Body of pancreas (tissue), 4 donors: ENCODE data around the gene CLDN14. TPM values are rescaled to one million over a fixed set of nuclear protein-coding genes. Genes with fewer than 3 reads are reported as not detected.
A peak's percentile ranks its signal among the peaks of the same experiment; 100 is the strongest.

ENCODE experiments used
- ATAC-seq: fragments of 150-250 bp; one replicate; pipeline ENCODE4 v1.9.1; 2016
- DNase-seq, 4 donors: peaks; one replicate each; pipeline ENCODE4 v3.0.0-alpha.2; 2019
- H3K27ac ChIP-seq, 4 donors: fragments of 200-600 bp; sonication (generic); 1 replicate in 3 of 4; 2 replicates in 1 of 4; pipeline versions ENCODE4 v1.5.1 to v1.6.1; 2016 to 2019; ENCODE audit warnings: mild to moderate bottlenecking in 1 of 4, mixed read lengths in 1 of 4, moderate library complexity in 1 of 4
- H3K27me3 ChIP-seq, 2 donors: fragments of 200-600 bp; sonication (generic); one replicate each; pipeline ENCODE4 v1.6.0; 2016; ENCODE audit warnings: mild to moderate bottlenecking in 1 of 2
- H3K36me3 ChIP-seq, 2 donors: fragments of 200-600 bp; sonication (generic); replicated peaks in 1 of 2; 2 replicates each; pipeline ENCODE4 v1.5.1; 2016; ENCODE audit warnings: low read depth in 2 of 2; ENCODE audit not compliant: insufficient read depth in 1 of 2
- H3K4me1 ChIP-seq: fragments of 200-600 bp; sonication (generic); one replicate; pipeline ENCODE4 v1.6.0; 2016
- H3K4me3 ChIP-seq, 2 donors: fragments of 200-600 bp; sonication (generic); 1 replicate in 1 of 2; 2 replicates in 1 of 2; pipeline ENCODE4 v1.5.1; 2016 to 2019
- H3K9me3 ChIP-seq, 3 donors: fragments of 200-600 bp; sonication (generic); 1 replicate in 2 of 3; 2 replicates in 1 of 3; pipeline ENCODE4 v1.5.1; 2016
- POLR2A ChIP-seq, 3 donors: fragments of 450-650 bp; IDR thresholded peaks; one replicate each; pipeline ENCODE4 v1.6.1; 2016; ENCODE audit warnings: antibody characterized with exemption in 3 of 3, mild to moderate bottlenecking in 2 of 3
- WGBS, 2 donors: methylation state at CpG; one replicate each; pipeline ENCODE4 v1.1.5; 2017; 5-methylcytosine and 5-hydroxymethylcytosine counted together
- intact Hi-C: fragments of 100-400 bp; cut with DNase I; formaldehyde crosslinking; loops from one replicate; pipeline ENCODE4 v1.15.1; 2023
- total RNA-seq, 2 donors: library from RNA; depleted of rRNA; stranded (reverse); fragments of >200 nt; gene quantifications; one replicate each; pipeline ENCODE4 v1.1.0, GENCODE V29; 2016
- TF ChIP-seq, protein P1 (sequence below), 7 experiments: fragments of 450-650 bp in 4 of 7; fragments of 200-600 bp in 3 of 7; sonication (generic) in 3 of 7; IDR thresholded peaks; one replicate each; pipeline ENCODE4 v1.5.1; 2016 to 2019; ENCODE audit warnings: antibody characterized with exemption in 7 of 7

CLDN14 gene
- total RNA-seq, 2 donors from 2014 or later = 0.26 TPM; not detected in 1

DNA sequence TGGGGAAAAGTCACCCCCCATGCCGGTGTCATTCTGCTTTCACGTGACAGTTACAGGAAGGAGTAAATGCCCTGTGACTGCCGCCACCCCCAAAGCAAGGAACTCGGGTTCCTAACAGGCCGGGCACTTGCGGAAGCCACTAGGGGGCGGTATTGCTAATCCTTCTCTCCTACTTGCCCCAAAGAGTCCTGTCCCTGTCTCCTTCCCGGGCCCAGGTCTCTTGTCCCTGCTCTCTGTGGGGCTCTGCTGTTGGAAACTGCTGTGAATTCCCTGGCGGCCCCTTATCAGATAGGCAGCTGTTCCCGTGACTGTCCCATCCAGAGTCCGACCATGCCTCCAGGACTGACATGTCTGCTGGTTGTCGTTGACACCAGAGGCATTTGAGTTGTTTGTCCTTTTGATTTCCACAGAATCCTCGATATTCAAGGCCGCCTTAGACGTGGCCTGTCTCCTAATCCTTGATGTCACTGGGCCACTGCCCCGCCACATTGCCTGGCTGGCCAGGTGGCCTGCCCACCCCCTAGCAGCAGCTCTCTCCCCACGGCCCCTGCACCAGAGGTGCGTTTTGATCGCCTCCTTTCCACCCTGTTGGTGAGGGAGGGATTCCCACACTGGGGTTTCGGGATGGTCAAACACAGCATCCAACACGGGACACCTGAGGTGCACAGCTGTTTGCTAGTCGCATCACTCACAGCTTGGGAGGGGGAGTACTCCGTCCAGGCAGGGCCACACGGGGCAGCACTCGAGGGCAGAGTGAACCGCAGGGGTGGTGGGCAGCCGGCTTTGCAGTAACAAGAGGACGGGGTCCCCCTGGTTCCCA is 57.4 kb downstream of the CLDN14 start:
- WGBS, 2 donors = 43 to 48% methylated on average over 20 to 28 of the region's 28 CpGs
- Histone ChIP-seq H3K36me3 (no peaks in the 10 kb centered on the region), H3K27me3 (no peaks in the 10 kb centered on the region), H3K9me3 (no peaks in the 10 kb centered on the region), H3K27ac (no peak overlapping the region), H3K4me1 (peaks cover 15% of the 10 kb centered on the region), H3K4me3 (no peak overlapping the region)
- no peak for TF ChIP-seq POLR2A (IDR thresholded peaks at IDR 0.05)
- TF ChIP-seq, protein P1, sequence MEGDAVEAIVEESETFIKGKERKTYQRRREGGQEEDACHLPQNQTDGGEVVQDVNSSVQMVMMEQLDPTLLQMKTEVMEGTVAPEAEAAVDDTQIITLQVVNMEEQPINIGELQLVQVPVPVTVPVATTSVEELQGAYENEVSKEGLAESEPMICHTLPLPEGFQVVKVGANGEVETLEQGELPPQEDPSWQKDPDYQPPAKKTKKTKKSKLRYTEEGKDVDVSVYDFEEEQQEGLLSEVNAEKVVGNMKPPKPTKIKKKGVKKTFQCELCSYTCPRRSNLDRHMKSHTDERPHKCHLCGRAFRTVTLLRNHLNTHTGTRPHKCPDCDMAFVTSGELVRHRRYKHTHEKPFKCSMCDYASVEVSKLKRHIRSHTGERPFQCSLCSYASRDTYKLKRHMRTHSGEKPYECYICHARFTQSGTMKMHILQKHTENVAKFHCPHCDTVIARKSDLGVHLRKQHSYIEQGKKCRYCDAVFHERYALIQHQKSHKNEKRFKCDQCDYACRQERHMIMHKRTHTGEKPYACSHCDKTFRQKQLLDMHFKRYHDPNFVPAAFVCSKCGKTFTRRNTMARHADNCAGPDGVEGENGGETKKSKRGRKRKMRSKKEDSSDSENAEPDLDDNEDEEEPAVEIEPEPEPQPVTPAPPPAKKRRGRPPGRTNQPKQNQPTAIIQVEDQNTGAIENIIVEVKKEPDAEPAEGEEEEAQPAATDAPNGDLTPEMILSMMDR (IDR thresholded peaks at IDR 0.05) = peak; percentile 39 to 58 (median 48)
- ATAC-seq (peak; percentile 21), DNase-seq (peak; percentile 52 to 67 (median 60))
- intact Hi-C loops = loop anchor here (5.0 kb wide), 1 partner anchor 170 kb away; no protein-coding TSS in a partner anchor

GRCh38 chr21:36420571-36421339 is 59.2 kb downstream of the CLDN14 start:
- Histone ChIP-seq H3K27me3 (no peaks in the 10 kb centered on the region), H3K36me3 (no peaks in the 10 kb centered on the region), H3K4me1 (peaks cover 15% of the 10 kb centered on the region), H3K9me3 (no peaks in the 10 kb centered on the region), H3K4me3 (no peak overlapping the region), H3K27ac (no peak overlapping the region)
- 77 to 89% methylated on average over 12 to 18 of the region's 18 CpGs for WGBS, 2 donors
- ATAC-seq (no peak), DNase-seq (no peak)
- TF ChIP-seq, protein P1 (IDR thresholded peaks at IDR 0.05) = no peak
- no peak for TF ChIP-seq POLR2A (IDR thresholded peaks at IDR 0.05)
- intact Hi-C loops = loop anchor here (5.0 kb wide), 1 partner anchor 172 kb away; no protein-coding TSS in a partner anchor

- TF ChIP-seq POLR2A (IDR thresholded peaks at IDR 0.05) = no peak
- TF ChIP-seq, protein P1 (IDR thresholded peaks at IDR 0.05) = peak; percentile 53 to 91 (median 83)
- peak; percentile 83 to 90 (median 86) for DNase-seq
- Histone ChIP-seq H3K27ac (no peak overlapping the region), H3K27me3 (no peaks in the 10 kb centered on the region), H3K9me3 (no peaks in the 10 kb centered on the region), H3K4me3 (no peak overlapping the region), H3K4me1 (peaks cover 15% of the 10 kb centered on the region), H3K36me3 (no peaks in the 10 kb centered on the region)
- peak; percentile 94 for ATAC-seq
- 1 to 9% methylated on average over 8 of the region's 8 CpGs for WGBS, 2 donors
- intact Hi-C loops = loop anchor here (5.0 kb wide), 1 partner anchor 172 kb away; no protein-coding TSS in a partner anchor
Measured at GRCh38 chr21:36419996-36420395, 59.9 kb downstream of the CLDN14 start.

DNA sequence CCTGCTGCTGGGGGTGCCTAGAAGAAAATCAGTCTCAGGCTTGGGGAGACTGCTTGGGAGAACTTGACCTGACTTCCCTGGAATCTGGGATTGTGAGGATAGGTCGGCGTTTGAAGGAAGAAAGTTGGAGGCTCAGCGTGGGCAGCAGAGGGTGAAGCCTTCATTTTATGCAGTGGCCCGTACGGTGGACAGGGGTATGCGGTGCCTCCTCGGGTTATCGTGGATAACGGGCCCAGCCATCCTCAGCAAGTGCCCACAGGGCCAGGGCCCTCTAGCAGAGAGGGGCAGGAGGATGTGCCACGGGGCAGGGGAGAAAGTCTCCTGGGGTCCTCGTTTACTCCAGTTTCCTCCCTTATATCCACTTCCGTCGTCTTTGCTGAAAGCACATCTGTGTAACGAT is 60.7 kb downstream of the CLDN14 start:
- WGBS, 2 donors = 78 to 86% methylated on average over 14 of the region's 14 CpGs
- DNase-seq (no peak), ATAC-seq (no peak)
- intact Hi-C loops = no loop called here
- peaks cover 15% of the 10 kb centered on the region for H3K4me1 ChIP-seq
- no peak overlapping the region for H3K27ac ChIP-seq
- H3K4me3 ChIP-seq = no peak overlapping the region
- no peak for TF ChIP-seq POLR2A (IDR thresholded peaks at IDR 0.05)
- TF ChIP-seq, protein P1 (IDR thresholded peaks at IDR 0.05) = no peak
- no peaks in the 10 kb centered on the region for H3K36me3 ChIP-seq
- H3K9me3 ChIP-seq = no peaks in the 10 kb centered on the region
- H3K27me3 ChIP-seq = no peaks in the 10 kb centered on the region
